ENCODE measurements around the gene EFCAB5. TPM values are rescaled to one million over a fixed set of nuclear protein-coding genes. Genes with fewer than 3 reads are reported as not detected.

The EFCAB5 gene
- total RNA-seq, 1 donor from 2014 or later = 1.8 TPM

GRCh38 chr17:29959658-29960337 lies 18.4 kb downstream of the EFCAB5 start:
- intact Hi-C loops (cut with DNase I) = no loop called here
- H3K4me3 ChIP-seq = no peak overlapping the region
- TF ChIP-seq, protein P1, sequence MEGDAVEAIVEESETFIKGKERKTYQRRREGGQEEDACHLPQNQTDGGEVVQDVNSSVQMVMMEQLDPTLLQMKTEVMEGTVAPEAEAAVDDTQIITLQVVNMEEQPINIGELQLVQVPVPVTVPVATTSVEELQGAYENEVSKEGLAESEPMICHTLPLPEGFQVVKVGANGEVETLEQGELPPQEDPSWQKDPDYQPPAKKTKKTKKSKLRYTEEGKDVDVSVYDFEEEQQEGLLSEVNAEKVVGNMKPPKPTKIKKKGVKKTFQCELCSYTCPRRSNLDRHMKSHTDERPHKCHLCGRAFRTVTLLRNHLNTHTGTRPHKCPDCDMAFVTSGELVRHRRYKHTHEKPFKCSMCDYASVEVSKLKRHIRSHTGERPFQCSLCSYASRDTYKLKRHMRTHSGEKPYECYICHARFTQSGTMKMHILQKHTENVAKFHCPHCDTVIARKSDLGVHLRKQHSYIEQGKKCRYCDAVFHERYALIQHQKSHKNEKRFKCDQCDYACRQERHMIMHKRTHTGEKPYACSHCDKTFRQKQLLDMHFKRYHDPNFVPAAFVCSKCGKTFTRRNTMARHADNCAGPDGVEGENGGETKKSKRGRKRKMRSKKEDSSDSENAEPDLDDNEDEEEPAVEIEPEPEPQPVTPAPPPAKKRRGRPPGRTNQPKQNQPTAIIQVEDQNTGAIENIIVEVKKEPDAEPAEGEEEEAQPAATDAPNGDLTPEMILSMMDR (IDR thresholded peaks at IDR 0.05) = no peak
- ATAC-seq (no peak), DNase-seq (no peak)
- H3K36me3 ChIP-seq = no peaks in the 10 kb centered on the region
- no peaks in the 10 kb centered on the region for H3K4me1 ChIP-seq
- no peaks in the 10 kb centered on the region for H3K27me3 ChIP-seq (ENCODE audit: low read depth)
- peaks cover 5% of the 10 kb centered on the region for H3K9me3 ChIP-seq
- H3K27ac ChIP-seq = no peak overlapping the region

DNA sequence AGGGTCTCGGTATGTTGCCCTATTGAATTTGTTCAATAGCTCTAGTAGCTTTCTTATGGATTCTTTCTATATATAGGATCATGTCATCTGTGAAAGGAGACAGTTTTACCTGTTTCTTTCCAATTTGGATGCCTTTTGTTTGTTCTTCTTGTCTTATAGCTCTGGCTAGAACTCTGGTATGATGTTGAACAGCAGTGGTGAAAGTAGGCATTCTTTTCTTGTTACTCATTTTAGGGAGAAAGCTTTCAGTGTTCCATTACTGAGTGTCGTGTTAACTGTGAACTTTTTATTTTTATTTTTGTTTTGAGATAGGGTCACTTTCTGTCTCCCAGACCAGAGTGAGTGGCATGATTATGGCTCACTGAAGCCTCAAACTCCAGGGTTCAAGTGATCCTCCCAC lies 21.2 kb downstream of the EFCAB5 start:
- Histone ChIP-seq H3K27ac (no peak overlapping the region), H3K9me3 (peaks cover 5% of the 10 kb centered on the region), H3K4me1 (no peaks in the 10 kb centered on the region), H3K4me3 (no peak overlapping the region), H3K36me3 (no peaks in the 10 kb centered on the region), H3K27me3 (ENCODE audit: low read depth) (no peaks in the 10 kb centered on the region)
- TF ChIP-seq, protein P1 (IDR thresholded peaks at IDR 0.05) = no peak
- DNase-seq (no peak), ATAC-seq (no peak)
- intact Hi-C loops (cut with DNase I) = no loop called here

- Histone ChIP-seq H3K36me3 (no peaks in the 10 kb centered on the region), H3K4me1 (no peaks in the 10 kb centered on the region), H3K27ac (no peak overlapping the region), H3K4me3 (no peak overlapping the region), H3K9me3 (peaks cover under 1% of the 10 kb centered on the region), H3K27me3 (ENCODE audit: low read depth) (no peaks in the 10 kb centered on the region)
- intact Hi-C loops (cut with DNase I) = no loop called here
- TF ChIP-seq, protein P1 (IDR thresholded peaks at IDR 0.05) = no peak
- DNase-seq = no peak
- ATAC-seq = no peak
These were observed 26.8 kb downstream of the EFCAB5 start for GRCh38 chr17:29968271-29968670.

GRCh38 chr17:29972277-29972676 lies 30.8 kb downstream of the EFCAB5 start:
- DNase-seq = no peak
- no peaks in the 10 kb centered on the region for H3K4me1 ChIP-seq
- H3K27ac ChIP-seq = no peak overlapping the region
- H3K27me3 ChIP-seq (ENCODE audit: low read depth) = no peaks in the 10 kb centered on the region
- H3K4me3 ChIP-seq = no peak overlapping the region
- ATAC-seq = no peak
- TF ChIP-seq, protein P1 (IDR thresholded peaks at IDR 0.05) = no peak
- no peaks in the 10 kb centered on the region for H3K9me3 ChIP-seq
- H3K36me3 ChIP-seq = no peaks in the 10 kb centered on the region
- intact Hi-C loops (cut with DNase I) = no loop called here

- Histone ChIP-seq H3K27me3 (ENCODE audit: low read depth) (no peaks in the 10 kb centered on the region), H3K9me3 (no peaks in the 10 kb centered on the region), H3K4me3 (no peak overlapping the region), H3K27ac (no peak overlapping the region), H3K36me3 (no peaks in the 10 kb centered on the region), H3K4me1 (no peaks in the 10 kb centered on the region)
- TF ChIP-seq, protein P1 (IDR thresholded peaks at IDR 0.05) = no peak
- DNase-seq (no peak), ATAC-seq (no peak)
- intact Hi-C loops (cut with DNase I) = no loop called here
These were observed 31.6 kb downstream of the EFCAB5 start for GRCh38 chr17:29973005-29973404.
